Liver (tissue), 9 donors: ENCODE data around the gene EPS8. TPM values are rescaled to one million over a fixed set of nuclear protein-coding genes. Genes with fewer than 3 reads are reported as not detected.

Source experiments
- DNase-seq: peaks from one replicate; pipeline ENCODE4 v3.0.0-alpha.2; 2017; ENCODE audit warnings: low spot score
- H3K27ac ChIP-seq, 2 donors: one replicate each; pipeline ENCODE4 v1.7.0; 2013; ENCODE audit warnings: inconsistent platforms in 2 of 2, low read length in 2 of 2, control low read depth in 1 of 2, low read depth in 1 of 2, mild to moderate bottlenecking in 1 of 2
- H3K27me3 ChIP-seq, 4 donors: one replicate each; pipeline versions ENCODE4 v1.6.1 to v1.7.0; 2013; ENCODE audit warnings: low read length in 3 of 4, inconsistent platforms in 1 of 4, mild to moderate bottlenecking in 1 of 4, moderate library complexity in 1 of 4; ENCODE audit not compliant: control insufficient read depth in 4 of 4, insufficient read depth in 4 of 4
- H3K36me3 ChIP-seq, 4 donors: one replicate each; pipeline versions ENCODE4 v1.6.1 to v1.7.0; 2013; ENCODE audit warnings: low read length in 3 of 4, mild to moderate bottlenecking in 3 of 4, low read depth in 1 of 4, moderate library complexity in 1 of 4; ENCODE audit not compliant: control insufficient read depth in 4 of 4, insufficient read depth in 3 of 4
- H3K4me1 ChIP-seq, 4 donors: one replicate each; pipeline versions ENCODE4 v1.6.1 to v1.7.0; 2013; ENCODE audit warnings: low read length in 3 of 4, mild to moderate bottlenecking in 3 of 4, moderate library complexity in 1 of 4; ENCODE audit not compliant: control insufficient read depth in 4 of 4, insufficient read depth in 4 of 4
- H3K4me3 ChIP-seq, 3 donors: one replicate each; pipeline versions ENCODE4 v1.6.1 to v1.7.0; 2013; ENCODE audit warnings: low read length in 3 of 3, control low read depth in 1 of 3, low read depth in 1 of 3, mild to moderate bottlenecking in 1 of 3
- H3K9ac ChIP-seq, 2 donors: one replicate each; pipeline ENCODE4 v1.7.0; 2013; ENCODE audit warnings: low read length in 2 of 2, mild to moderate bottlenecking in 2 of 2, moderate library complexity in 2 of 2, control low read depth in 1 of 2, low read depth in 1 of 2
- H3K9me3 ChIP-seq, 4 donors: one replicate each; pipeline versions ENCODE4 v1.6.1 to v1.7.0; 2013; ENCODE audit warnings: low read length in 3 of 4; ENCODE audit not compliant: control insufficient read depth in 4 of 4
- ATF3 ChIP-seq: IDR thresholded peaks from 2 replicates; pipeline ENCODE4 v1.6.1; 2016; ENCODE audit warnings: antibody characterized with exemption
- CTCF ChIP-seq: fragments of 150-350 bp; IDR thresholded peaks from 2 replicates; pipeline ENCODE4 v1.5.1; 2017; ENCODE audit warnings: improper control_type of control experiment, low read depth, low read length; ENCODE audit not compliant: missing input control
- FOXA1 ChIP-seq: IDR thresholded peaks from 2 replicates; pipeline ENCODE4 v1.6.1; 2016; ENCODE audit warnings: antibody characterized with exemption
- FOXA2 ChIP-seq: IDR thresholded peaks from 2 replicates; pipeline ENCODE4 v1.6.1; 2016; ENCODE audit warnings: antibody characterized with exemption
- GABPA ChIP-seq, 2 donors: IDR thresholded peaks in 1 of 2; conservative IDR thresholded peaks in 1 of 2; 2 replicates each; pipeline ENCODE4 v1.6.1; 2016; ENCODE audit warnings: antibody characterized with exemption in 2 of 2, mild to moderate bottlenecking in 1 of 2, moderate library complexity in 1 of 2
- HNF4A ChIP-seq, 2 donors: conservative IDR thresholded peaks; 2 replicates each; pipeline ENCODE4 v1.6.1; 2016; ENCODE audit warnings: antibody characterized with exemption in 2 of 2, mild to moderate bottlenecking in 2 of 2
- HNF4G ChIP-seq: IDR thresholded peaks from 2 replicates; pipeline ENCODE4 v1.6.1; 2016; ENCODE audit warnings: antibody characterized with exemption
- JUND ChIP-seq, 2 donors: IDR thresholded peaks; 2 replicates each; pipeline ENCODE4 v1.6.1; 2016; ENCODE audit warnings: antibody characterized with exemption in 2 of 2
- MAX ChIP-seq: IDR thresholded peaks from 2 replicates; pipeline ENCODE4 v1.6.1; 2016; ENCODE audit warnings: antibody characterized with exemption
- NR2F2 ChIP-seq: IDR thresholded peaks from 2 replicates; pipeline ENCODE4 v1.6.1; 2016; ENCODE audit warnings: antibody characterized with exemption
- RAD21 ChIP-seq, 2 donors: IDR thresholded peaks; 2 replicates each; pipeline ENCODE4 v1.6.1; 2016; ENCODE audit warnings: antibody characterized with exemption in 2 of 2, mild to moderate bottlenecking in 2 of 2
- RXRA ChIP-seq, 2 donors: IDR thresholded peaks; 2 replicates each; pipeline ENCODE4 v1.6.1; 2017 to 2018; ENCODE audit warnings: antibody characterized with exemption in 2 of 2, mild to moderate bottlenecking in 1 of 2
- SP1 ChIP-seq: IDR thresholded peaks from 2 replicates; pipeline ENCODE4 v1.6.1; 2018; ENCODE audit warnings: antibody characterized with exemption, mild to moderate bottlenecking
- TAF1 ChIP-seq: conservative IDR thresholded peaks from 2 replicates; pipeline ENCODE4 v1.6.1; 2016; ENCODE audit warnings: antibody characterized with exemption, mild to moderate bottlenecking
- YY1 ChIP-seq: IDR thresholded peaks from 2 replicates; pipeline ENCODE4 v1.6.1; 2016; ENCODE audit warnings: antibody characterized with exemption, mild to moderate bottlenecking
- ZBTB33 ChIP-seq: IDR thresholded peaks from 2 replicates; pipeline ENCODE4 v1.6.1; 2016; ENCODE audit warnings: antibody characterized with exemption
- WGBS: extraction: QIAGEN DNeasy Blood & Tissue Kit; methylation state at CpG from one replicate; pipeline ENCODE4 v1.1.7; 2013; 5-methylcytosine and 5-hydroxymethylcytosine counted together
- polyA plus RNA-seq, 2 donors: library from polyadenylated mRNA; stranded (reverse) in 1 of 2; unstranded in 1 of 2; fragments of 200-250 nt in 1 of 2; fragments of >200 nt in 1 of 2; fragmentation: Nextera tagmentation in 1 of 2; extraction: Ambion mirVana in 1 of 2; gene quantifications; one replicate each; pipeline versions ENCODE4 v1.2.1 to v1.2.3, GENCODE V29; 2013 to 2015
- total RNA-seq, 2 donors: library from RNA; depleted of rRNA; stranded (reverse); fragments of >200 nt; gene quantifications; one replicate each; pipeline ENCODE4 v1.2.3, GENCODE V29; 2014
- donor health status: healthy.
- donor health status: healthy.
- donor health status: healthy.
- donor health status: healthy.
- donor health status: healthy.

The EPS8 gene
- total and polyA plus RNA-seq, 4 donors: 13.7 to 40.2 (median 15.0) TPM

- TF ChIP-seq FOXA1 (no peak), TAF1 (no peak), JUND (IDR thresholded peaks at IDR 0.05) (no peak)
Measured at GRCh38 chr12:15732341-15733061, 56.7 kb downstream of the EPS8 start (continued).

- TF ChIP-seq SP1: no peak
- no peak for TF ChIP-seq CTCF
- no peak for TF ChIP-seq NR2F2
- no peak for TF ChIP-seq RXRA (IDR thresholded peaks at IDR 0.05)
- no peak for TF ChIP-seq GABPA (IDR thresholded peaks at IDR 0.05 in 1 of 2, conservative IDR thresholded peaks at IDR 0.05 in 1 of 2)
- no peak for TF ChIP-seq MAX
- no peak for TF ChIP-seq FOXA2
- TF ChIP-seq JUND (IDR thresholded peaks at IDR 0.05): no peak
- no peak for TF ChIP-seq HNF4A (conservative IDR thresholded peaks at IDR 0.05)
- H3K9me3 ChIP-seq: no peaks in the 10 kb centered on the region
- H3K9ac ChIP-seq: no peak overlapping the region
- H3K27ac ChIP-seq: no peak overlapping the region
- H3K36me3 ChIP-seq: no peaks in the 10 kb centered on the region
- 90% methylated on average over 3 of the region's 3 CpGs for WGBS
- H3K4me3 ChIP-seq: no peak overlapping the region
- H3K4me1 ChIP-seq: peaks cover 0 to 14% (median 9%) of the 10 kb centered on the region in 4 donors
- DNase-seq: no peak
- H3K27me3 ChIP-seq: no peaks in the 10 kb centered on the region
Measured at GRCh38 chr12:15731940-15732339, 57.2 kb downstream of the EPS8 start.

GRCh38 chr12:15729097-15729496 is 60.1 kb downstream of the EPS8 start:
- peaks cover 0 to 9% (median 7%) of the 10 kb centered on the region in 4 donors for H3K4me1 ChIP-seq
- no peak for TF ChIP-seq YY1
- TF ChIP-seq SP1: no peak
- no peak for TF ChIP-seq HNF4A (conservative IDR thresholded peaks at IDR 0.05)
- no peak for TF ChIP-seq JUND (IDR thresholded peaks at IDR 0.05)
- TF ChIP-seq ZBTB33: no peak
- TF ChIP-seq RAD21 (IDR thresholded peaks at IDR 0.05): no peak
- TF ChIP-seq MAX: no peak
- no peak for TF ChIP-seq ATF3
- no peak for TF ChIP-seq GABPA (IDR thresholded peaks at IDR 0.05 in 1 of 2, conservative IDR thresholded peaks at IDR 0.05 in 1 of 2)
- no peak for TF ChIP-seq RXRA (IDR thresholded peaks at IDR 0.05)
- no peak for TF ChIP-seq HNF4G
- TF ChIP-seq NR2F2: no peak
- WGBS: 96% methylated on average over 4 of the region's 4 CpGs

More at GRCh38 chr12:15729097-15729496, 60.1 kb downstream of the EPS8 start:
- Histone ChIP-seq H3K9ac (no peak overlapping the region), H3K27me3 (no peaks in the 10 kb centered on the region), H3K27ac (no peak overlapping the region), H3K4me3 (no peak overlapping the region), H3K36me3 (no peaks in the 10 kb centered on the region), H3K9me3 (no peaks in the 10 kb centered on the region)
- no peak for DNase-seq
